ENCODE data around the gene GLIPR1L1. TPM values are rescaled to one million over a fixed set of nuclear protein-coding genes. Genes with fewer than 3 reads are reported as not detected.
A peak's percentile ranks its signal among the peaks of the same experiment; 100 is the strongest.

GLIPR1L1 gene
- total and polyA plus RNA-seq, 2 donors (not counting 1 experiment from before 2014, with no cell fraction given) = not detected

- no peak overlapping the region for H3K27ac ChIP-seq (ENCODE audit: insufficient read depth, low read length)
Observed at GRCh38 chr12:75315518-75315917, 19.0 kb upstream of the GLIPR1L1 start.

DNA sequence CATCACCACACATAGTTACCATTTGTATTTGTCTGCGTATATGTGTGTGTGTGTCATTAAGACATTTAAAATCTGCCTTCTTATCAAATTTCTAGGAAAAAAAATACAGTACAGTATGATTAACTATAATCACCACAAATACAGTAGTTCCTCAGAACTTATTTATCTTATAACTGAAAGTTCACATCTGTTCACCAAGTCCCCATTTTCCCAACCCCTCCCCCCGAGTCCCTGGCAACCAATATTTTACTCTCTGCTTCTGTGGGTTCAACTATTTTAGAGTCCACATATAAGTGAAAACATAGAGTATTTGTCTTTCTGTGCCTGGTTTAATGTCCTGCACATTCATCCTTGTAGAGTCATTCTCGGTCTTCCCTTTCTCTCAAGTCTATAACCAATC is 16.7 kb upstream of the GLIPR1L1 start:
- no peaks in the 10 kb centered on the region for H3K36me3 ChIP-seq (ENCODE audit: control insufficient read depth, insufficient read depth, low read length)
- TF ChIP-seq CTCF (conservative IDR thresholded peaks at IDR 0.05 in 1 of 2, IDR thresholded peaks at IDR 0.05 in 1 of 2; ENCODE audit: low read depth in 1 of 2, low read length in 2 of 2) (no peak), EZH2 (IDR thresholded peaks at IDR 0.05; ENCODE audit: low read length, missing control alignments) (no peak)
- H3K4me1 ChIP-seq (ENCODE audit: control insufficient read depth, extremely low read depth, insufficient read depth, low read length) = peaks cover 2% of the 10 kb centered on the region
- H3K9me3 ChIP-seq (ENCODE audit: control insufficient read depth, insufficient read depth, low read depth, low read length) = no peaks in the 10 kb centered on the region
- no peaks in the 10 kb centered on the region for H4K20me1 ChIP-seq (ENCODE audit: control insufficient read depth, extremely low read depth, insufficient read depth, low read length)
- H3K27me3 ChIP-seq (ENCODE audit: control insufficient read depth, insufficient read depth, low read length) = no peaks in the 10 kb centered on the region
- H3K79me2 ChIP-seq (ENCODE audit: control insufficient read depth, insufficient read depth, low read length) = no peaks in the 10 kb centered on the region
- no peak overlapping the region for H3K9ac ChIP-seq (ENCODE audit: insufficient read depth, low read length)
- H3K4me3 ChIP-seq (replicated peaks in 1 of 4; ENCODE audit: control extremely low read depth in 1 of 4, insufficient read depth in 1 of 4, low read depth in 3 of 4, low read length in 4 of 4) = no peak overlapping the region
- no peak overlapping the region for H3K4me2 ChIP-seq (ENCODE audit: extremely low read depth, insufficient read depth, low read length)
- no peak overlapping the region for H2AFZ ChIP-seq (ENCODE audit: low read length)
- no peak overlapping the region for H3K27ac ChIP-seq (ENCODE audit: insufficient read depth, low read length)
- no peak for DNase-seq (ENCODE audit: low read depth in 2 of 2)

More at GRCh38 chr12:75315518-75315917, 19.0 kb upstream of the GLIPR1L1 start:
- Histone ChIP-seq H3K4me1 (ENCODE audit: control insufficient read depth, extremely low read depth, insufficient read depth, low read length) (peaks cover 2% of the 10 kb centered on the region), H4K20me1 (ENCODE audit: control insufficient read depth, extremely low read depth, insufficient read depth, low read length) (no peaks in the 10 kb centered on the region), H3K4me2 (ENCODE audit: extremely low read depth, insufficient read depth, low read length) (no peak overlapping the region), H3K27me3 (ENCODE audit: control insufficient read depth, insufficient read depth, low read length) (no peaks in the 10 kb centered on the region), H3K9me3 (ENCODE audit: control insufficient read depth, insufficient read depth, low read depth, low read length) (no peaks in the 10 kb centered on the region), H2AFZ (ENCODE audit: low read length) (no peak overlapping the region), H3K9ac (ENCODE audit: insufficient read depth, low read length) (no peak overlapping the region), H3K36me3 (ENCODE audit: control insufficient read depth, insufficient read depth, low read length) (no peaks in the 10 kb centered on the region), H3K79me2 (ENCODE audit: control insufficient read depth, insufficient read depth, low read length) (no peaks in the 10 kb centered on the region), H3K4me3 (replicated peaks in 1 of 4; ENCODE audit: control extremely low read depth in 1 of 4, insufficient read depth in 1 of 4, low read depth in 3 of 4, low read length in 4 of 4) (no peak overlapping the region)
- DNase-seq (ENCODE audit: low read depth in 2 of 2) = peak; percentile 43 to 82
- no peak for TF ChIP-seq CTCF (conservative IDR thresholded peaks at IDR 0.05 in 1 of 2, IDR thresholded peaks at IDR 0.05 in 1 of 2; ENCODE audit: low read depth in 1 of 2, low read length in 2 of 2)
- TF ChIP-seq EZH2 (IDR thresholded peaks at IDR 0.05; ENCODE audit: low read length, missing control alignments) = no peak

DNA sequence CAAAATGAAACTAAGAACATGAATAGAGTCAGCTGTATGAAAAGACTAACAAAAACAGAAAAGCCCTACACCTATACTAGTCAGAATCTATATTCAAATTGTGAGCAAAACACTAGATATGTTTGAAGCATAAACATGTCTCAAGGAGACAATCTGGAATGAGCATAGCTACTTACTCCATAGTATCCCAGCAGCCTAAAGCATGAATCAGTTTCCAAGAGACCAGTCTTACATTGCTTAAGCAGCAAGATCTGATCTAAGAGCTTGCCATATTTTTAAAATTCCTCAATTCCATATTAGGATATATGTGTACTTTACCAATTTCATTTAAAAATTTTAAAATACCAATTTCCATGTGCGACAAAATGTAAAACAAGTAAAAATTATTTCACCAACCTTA is 12.0 kb upstream of the GLIPR1L1 start:
- no peaks in the 10 kb centered on the region for H4K20me1 ChIP-seq (ENCODE audit: control insufficient read depth, extremely low read depth, insufficient read depth, low read length)
- no peak for TF ChIP-seq CTCF (conservative IDR thresholded peaks at IDR 0.05 in 1 of 2, IDR thresholded peaks at IDR 0.05 in 1 of 2; ENCODE audit: low read depth in 1 of 2, low read length in 2 of 2)
- TF ChIP-seq EZH2 (IDR thresholded peaks at IDR 0.05; ENCODE audit: low read length, missing control alignments) = no peak
- H3K27ac ChIP-seq (ENCODE audit: insufficient read depth, low read length) = no peak overlapping the region
- no peak overlapping the region for H3K4me3 ChIP-seq (replicated peaks in 1 of 4; ENCODE audit: control extremely low read depth in 1 of 4, insufficient read depth in 1 of 4, low read depth in 3 of 4, low read length in 4 of 4)
- H3K36me3 ChIP-seq (ENCODE audit: control insufficient read depth, insufficient read depth, low read length) = no peaks in the 10 kb centered on the region
- no peaks in the 10 kb centered on the region for H3K27me3 ChIP-seq (ENCODE audit: control insufficient read depth, insufficient read depth, low read length)
- no peaks in the 10 kb centered on the region for H3K79me2 ChIP-seq (ENCODE audit: control insufficient read depth, insufficient read depth, low read length)
- H3K9me3 ChIP-seq (ENCODE audit: control insufficient read depth, insufficient read depth, low read depth, low read length) = no peaks in the 10 kb centered on the region
- H3K4me2 ChIP-seq (ENCODE audit: extremely low read depth, insufficient read depth, low read length) = peak overlapping the region; percentile 1
- peak overlapping the region; percentile 23 for H2AFZ ChIP-seq (ENCODE audit: low read length)
- no peaks in the 10 kb centered on the region for H3K4me1 ChIP-seq (ENCODE audit: control insufficient read depth, extremely low read depth, insufficient read depth, low read length)
- DNase-seq (ENCODE audit: low read depth in 2 of 2) = peak; percentile 56 to 63
- H3K9ac ChIP-seq (ENCODE audit: insufficient read depth, low read length) = no peak overlapping the region
